ENCODE data around the gene PRDM16.

PRDM16 gene

DNA sequence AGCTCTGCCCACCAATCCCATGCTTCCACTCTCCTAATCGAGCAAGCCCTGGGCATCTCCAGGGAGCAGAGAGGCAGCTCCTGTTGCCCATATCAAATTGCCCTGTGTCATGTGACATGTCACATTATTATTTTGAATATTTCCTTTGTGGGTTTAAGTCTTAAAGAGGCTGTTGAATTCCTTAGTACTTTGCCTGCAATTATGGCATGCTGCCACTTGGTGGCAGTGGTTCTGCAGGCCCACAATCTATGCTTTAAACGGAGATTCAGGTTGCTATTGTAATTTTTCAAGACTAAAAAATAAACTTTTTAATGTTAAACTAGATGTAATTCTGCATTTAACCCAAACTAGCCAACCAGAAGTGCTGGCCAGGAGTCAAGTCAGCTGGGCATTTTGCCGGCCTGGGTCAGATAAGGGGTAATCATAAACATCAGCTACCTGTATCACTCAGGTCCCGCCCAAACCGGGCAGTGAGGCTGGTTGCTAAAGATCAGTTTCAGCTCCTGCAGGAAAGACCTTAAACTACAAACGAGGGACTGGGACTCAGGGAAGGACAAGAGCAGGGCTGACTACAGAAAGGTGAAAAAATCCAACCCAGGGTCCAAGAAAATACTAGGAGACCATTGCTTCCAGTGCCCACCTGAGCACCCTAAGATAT lies 348.2 kb downstream of the PRDM16 start:
- no peak overlapping the region for H3K4me3 ChIP-seq (ENCODE audit: insufficient read length, low read depth)
- no peak for DNase-seq (ENCODE audit: low read depth, low spot score)
- no peaks in the 10 kb centered on the region for H3K36me3 ChIP-seq (ENCODE audit: insufficient read depth, insufficient read length, low read length)
- peaks cover 17% of the 10 kb centered on the region; the same call in 1 of the 2 replicates for H3K9me3 ChIP-seq (ENCODE audit: insufficient read depth, low read length)
- H3K9ac ChIP-seq (ENCODE audit: insufficient read length, low read depth), result no peak overlapping the region
- no peak for TF ChIP-seq ZNF274 (IDR thresholded peaks at IDR 0.05; ENCODE audit: low read depth, low read length)
- no peak for TF ChIP-seq YY1 (IDR thresholded peaks at IDR 0.05; ENCODE audit: insufficient read depth, insufficient read length)
- no peak for TF ChIP-seq SUZ12 (IDR thresholded peaks at IDR 0.05; ENCODE audit: extremely low read depth, insufficient read depth, insufficient read length)
- no peaks in the 10 kb centered on the region for H3K4me1 ChIP-seq (ENCODE audit: insufficient read depth, insufficient read length)
- no peaks in the 10 kb centered on the region for H3K27me3 ChIP-seq (ENCODE audit: insufficient read depth, insufficient read length)

- Histone ChIP-seq H3K4me1 (ENCODE audit: insufficient read depth, insufficient read length) (no peaks in the 10 kb centered on the region), H3K27me3 (ENCODE audit: insufficient read depth, insufficient read length) (no peaks in the 10 kb centered on the region), H3K4me3 (ENCODE audit: insufficient read length, low read depth) (no peak overlapping the region), H3K36me3 (ENCODE audit: insufficient read depth, insufficient read length, low read length) (no peaks in the 10 kb centered on the region), H3K9me3 (ENCODE audit: insufficient read depth, low read length) (peaks cover 17% of the 10 kb centered on the region; the same call in 1 of the 2 replicates), H3K9ac (ENCODE audit: insufficient read length, low read depth) (no peak overlapping the region)
- no peak for DNase-seq (ENCODE audit: low read depth, low spot score)
- TF ChIP-seq SUZ12 (IDR thresholded peaks at IDR 0.05; ENCODE audit: extremely low read depth, insufficient read depth, insufficient read length), result no peak
- TF ChIP-seq ZNF274 (IDR thresholded peaks at IDR 0.05; ENCODE audit: low read depth, low read length), result no peak
- TF ChIP-seq YY1 (IDR thresholded peaks at IDR 0.05; ENCODE audit: insufficient read depth, insufficient read length), result no peak
These were observed 348.9 kb downstream of the PRDM16 start for GRCh38 chr1:3417934-3418333.

GRCh38 chr1:3418600-3418999 lies 349.6 kb downstream of the PRDM16 start:
- H3K36me3 ChIP-seq (ENCODE audit: insufficient read depth, insufficient read length, low read length), result no peaks in the 10 kb centered on the region
- peaks cover 3% of the 10 kb centered on the region for H3K4me1 ChIP-seq (ENCODE audit: insufficient read depth, insufficient read length)
- peaks cover 17% of the 10 kb centered on the region; the same call in 1 of the 2 replicates for H3K9me3 ChIP-seq (ENCODE audit: insufficient read depth, low read length)
- no peaks in the 10 kb centered on the region for H3K27me3 ChIP-seq (ENCODE audit: insufficient read depth, insufficient read length)
- DNase-seq (ENCODE audit: low read depth, low spot score), result no peak
- H3K9ac ChIP-seq (ENCODE audit: insufficient read length, low read depth), result no peak overlapping the region
- TF ChIP-seq YY1 (IDR thresholded peaks at IDR 0.05; ENCODE audit: insufficient read depth, insufficient read length), result no peak
- TF ChIP-seq SUZ12 (IDR thresholded peaks at IDR 0.05; ENCODE audit: extremely low read depth, insufficient read depth, insufficient read length), result no peak
- no peak overlapping the region for H3K4me3 ChIP-seq (ENCODE audit: insufficient read length, low read depth)

- H3K27me3 ChIP-seq (ENCODE audit: insufficient read depth, insufficient read length), result no peaks in the 10 kb centered on the region
- no peak for DNase-seq (ENCODE audit: low read depth, low spot score)
- TF ChIP-seq ZNF274 (IDR thresholded peaks at IDR 0.05; ENCODE audit: low read depth, low read length) (no peak), YY1 (IDR thresholded peaks at IDR 0.05; ENCODE audit: insufficient read depth, insufficient read length) (no peak), SUZ12 (IDR thresholded peaks at IDR 0.05; ENCODE audit: extremely low read depth, insufficient read depth, insufficient read length) (no peak)
These were observed 350.6 kb downstream of the PRDM16 start for GRCh38 chr1:3419415-3420204.

DNA sequence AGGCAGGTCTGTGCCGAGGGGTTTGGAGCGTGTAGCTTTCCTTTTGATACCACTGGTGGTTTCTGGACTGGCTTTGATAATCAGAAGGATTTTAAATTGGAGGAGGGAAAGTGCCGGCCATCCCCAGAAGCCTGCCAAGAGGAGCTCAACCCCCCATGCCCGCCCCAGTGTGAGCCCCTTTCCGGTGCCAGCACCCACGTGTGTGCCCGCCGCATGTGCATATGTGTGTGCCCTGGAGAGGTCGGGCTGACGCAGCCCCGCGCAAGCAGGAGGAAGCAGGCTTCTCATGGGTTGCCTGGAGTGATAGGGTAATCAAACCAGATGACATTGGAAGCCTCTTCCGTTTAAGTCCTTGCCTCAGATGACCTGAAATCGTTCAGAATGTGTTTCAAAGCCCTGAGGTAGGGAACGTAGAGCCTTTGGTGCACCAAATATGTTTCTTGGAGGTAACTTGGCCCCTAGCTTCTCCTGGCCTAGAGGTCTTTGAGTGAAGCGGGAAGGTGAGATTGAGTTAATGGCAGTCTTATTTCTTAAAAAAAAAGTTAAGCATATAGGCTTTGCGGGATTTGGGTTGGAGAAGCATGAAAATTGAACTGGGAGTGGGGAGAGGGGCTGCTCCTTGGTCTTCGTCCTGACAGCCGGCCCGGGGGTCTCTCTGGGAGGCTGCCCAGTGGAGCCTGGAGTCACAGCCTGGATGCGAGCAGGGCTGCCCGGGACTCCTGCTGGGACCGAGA lies 351.4 kb downstream of the PRDM16 start:
- Histone ChIP-seq H3K27me3 (ENCODE audit: insufficient read depth, insufficient read length) (no peaks in the 10 kb centered on the region), H3K36me3 (ENCODE audit: insufficient read depth, insufficient read length, low read length) (no peaks in the 10 kb centered on the region), H3K9me3 (ENCODE audit: insufficient read depth, low read length) (peaks cover 17% of the 10 kb centered on the region; the same call in 1 of the 2 replicates), H3K4me3 (ENCODE audit: insufficient read length, low read depth) (no peak overlapping the region), H3K4me1 (ENCODE audit: insufficient read depth, insufficient read length) (peaks cover 3% of the 10 kb centered on the region), H3K9ac (ENCODE audit: insufficient read length, low read depth) (no peak overlapping the region)
- DNase-seq (ENCODE audit: low read depth, low spot score), result no peak
- TF ChIP-seq YY1 (IDR thresholded peaks at IDR 0.05; ENCODE audit: insufficient read depth, insufficient read length) (no peak), ZNF274 (IDR thresholded peaks at IDR 0.05; ENCODE audit: low read depth, low read length) (no peak), SUZ12 (IDR thresholded peaks at IDR 0.05; ENCODE audit: extremely low read depth, insufficient read depth, insufficient read length) (no peak)

More at GRCh38 chr1:3419415-3420204, 350.6 kb downstream of the PRDM16 start:
- Histone ChIP-seq H3K4me3 (ENCODE audit: insufficient read length, low read depth) (no peak overlapping the region), H3K9me3 (ENCODE audit: insufficient read depth, low read length) (peaks cover 17% of the 10 kb centered on the region; the same call in 1 of the 2 replicates), H3K9ac (ENCODE audit: insufficient read length, low read depth) (no peak overlapping the region), H3K36me3 (ENCODE audit: insufficient read depth, insufficient read length, low read length) (no peaks in the 10 kb centered on the region), H3K4me1 (ENCODE audit: insufficient read depth, insufficient read length) (peaks cover 3% of the 10 kb centered on the region)

- no peak for TF ChIP-seq YY1 (IDR thresholded peaks at IDR 0.05; ENCODE audit: insufficient read depth, insufficient read length)
- TF ChIP-seq SUZ12 (IDR thresholded peaks at IDR 0.05; ENCODE audit: extremely low read depth, insufficient read depth, insufficient read length), result no peak
- no peak for TF ChIP-seq ZNF274 (IDR thresholded peaks at IDR 0.05; ENCODE audit: low read depth, low read length)
- Histone ChIP-seq H3K36me3 (ENCODE audit: insufficient read depth, insufficient read length, low read length) (no peaks in the 10 kb centered on the region), H3K9ac (ENCODE audit: insufficient read length, low read depth) (no peak overlapping the region), H3K27me3 (ENCODE audit: insufficient read depth, insufficient read length) (no peaks in the 10 kb centered on the region), H3K9me3 (ENCODE audit: insufficient read depth, low read length) (peaks cover 4% of the 10 kb centered on the region; the same call in 1 of the 2 replicates), H3K4me1 (ENCODE audit: insufficient read depth, insufficient read length) (peaks cover 3% of the 10 kb centered on the region), H3K4me3 (ENCODE audit: insufficient read length, low read depth) (no peak overlapping the region)
- DNase-seq (ENCODE audit: low read depth, low spot score), result no peak
These were observed 353.6 kb downstream of the PRDM16 start for GRCh38 chr1:3422638-3423037.
